Measurements from ENCODE around the gene TRAK1.

The TRAK1 gene

DNA sequence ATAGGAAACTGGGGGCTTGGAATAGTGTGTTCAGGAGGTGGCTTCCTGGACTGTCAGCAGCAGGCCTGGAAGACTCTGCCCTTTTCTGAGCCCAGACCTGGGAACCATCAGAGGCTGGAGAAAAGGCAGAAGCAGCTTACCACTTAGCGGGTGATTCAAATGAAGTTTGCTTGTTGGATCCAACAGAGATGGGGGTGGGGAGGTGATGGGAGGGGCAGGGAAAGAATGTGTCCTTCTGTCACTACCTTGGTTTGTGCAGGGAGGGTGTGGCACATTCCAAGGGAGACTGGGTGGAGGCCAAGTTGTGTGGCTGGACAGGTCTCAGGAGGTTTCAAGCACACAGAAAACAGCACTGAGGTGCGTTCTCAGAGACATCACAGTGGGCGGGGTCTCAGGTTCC, 58.8 kb downstream of the TRAK1 start:
- no peak overlapping the region for H3K9ac ChIP-seq
- H3K4me1 ChIP-seq: no peaks in the 10 kb centered on the region
- H3K4me2 ChIP-seq (ENCODE audit: low read length): no peak overlapping the region
- H3K4me3 ChIP-seq (ENCODE audit: low read depth, low read length): no peak overlapping the region
- H3K27ac ChIP-seq: no peak overlapping the region
- H3K79me2 ChIP-seq: peaks cover 44% of the 10 kb centered on the region
- no peak overlapping the region for H2AFZ ChIP-seq
- no peaks in the 10 kb centered on the region for H3K9me3 ChIP-seq (ENCODE audit: control insufficient read depth, low read length)
- no peak for TF ChIP-seq CTCF (IDR thresholded peaks at IDR 0.05)
- no peaks in the 10 kb centered on the region for H3K27me3 ChIP-seq (ENCODE audit: control insufficient read depth, insufficient read depth, low read length)
- H3K36me3 ChIP-seq (ENCODE audit: control insufficient read depth, insufficient read depth, low read length): no peaks in the 10 kb centered on the region

- H3K36me3 ChIP-seq (ENCODE audit: control insufficient read depth, insufficient read depth, low read length): no peaks in the 10 kb centered on the region
- H3K9me3 ChIP-seq (ENCODE audit: control insufficient read depth, low read length): no peaks in the 10 kb centered on the region
- TF ChIP-seq CTCF (IDR thresholded peaks at IDR 0.05): no peak
- no peak overlapping the region for H3K4me2 ChIP-seq (ENCODE audit: low read length)
- no peak overlapping the region for H3K9ac ChIP-seq
- no peaks in the 10 kb centered on the region for H3K27me3 ChIP-seq (ENCODE audit: control insufficient read depth, insufficient read depth, low read length)
- H3K4me1 ChIP-seq: no peaks in the 10 kb centered on the region
- no peak overlapping the region for H2AFZ ChIP-seq
- H3K79me2 ChIP-seq: peaks cover 55% of the 10 kb centered on the region
- no peak overlapping the region for H3K27ac ChIP-seq
- no peak overlapping the region for H3K4me3 ChIP-seq (ENCODE audit: low read depth, low read length)
These were observed 60.5 kb downstream of the TRAK1 start for GRCh38 chr3:42151596-42152168.

- Histone ChIP-seq H3K27me3 (ENCODE audit: control insufficient read depth, insufficient read depth, low read length) (no peaks in the 10 kb centered on the region), H3K9ac (no peak overlapping the region), H3K79me2 (peaks cover 52% of the 10 kb centered on the region), H3K27ac (no peak overlapping the region), H3K36me3 (ENCODE audit: control insufficient read depth, insufficient read depth, low read length) (no peaks in the 10 kb centered on the region), H3K4me1 (no peaks in the 10 kb centered on the region), H3K4me2 (ENCODE audit: low read length) (no peak overlapping the region), H2AFZ (no peak overlapping the region), H3K9me3 (ENCODE audit: control insufficient read depth, low read length) (no peaks in the 10 kb centered on the region), H3K4me3 (ENCODE audit: low read depth, low read length) (no peak overlapping the region)
- TF ChIP-seq CTCF (IDR thresholded peaks at IDR 0.05): no peak
These were observed 61.0 kb downstream of the TRAK1 start for GRCh38 chr3:42152193-42152592.

- Histone ChIP-seq H3K4me1 (no peaks in the 10 kb centered on the region), H3K27ac (no peak overlapping the region)
These were observed 61.9 kb downstream of the TRAK1 start for GRCh38 chr3:42153039-42153438.

More at GRCh38 chr3:42153039-42153438, 61.9 kb downstream of the TRAK1 start:
- H3K4me2 ChIP-seq (ENCODE audit: low read length): no peak overlapping the region
- peaks cover 46% of the 10 kb centered on the region for H3K79me2 ChIP-seq
- no peaks in the 10 kb centered on the region for H3K27me3 ChIP-seq (ENCODE audit: control insufficient read depth, insufficient read depth, low read length)
- no peaks in the 10 kb centered on the region for H3K9me3 ChIP-seq (ENCODE audit: control insufficient read depth, low read length)
- TF ChIP-seq CTCF (IDR thresholded peaks at IDR 0.05): no peak
- H2AFZ ChIP-seq: no peak overlapping the region
- H3K4me3 ChIP-seq (ENCODE audit: low read depth, low read length): no peak overlapping the region
- H3K36me3 ChIP-seq (ENCODE audit: control insufficient read depth, insufficient read depth, low read length): no peaks in the 10 kb centered on the region
- no peak overlapping the region for H3K9ac ChIP-seq

All from parathyroid adenoma (tissue), 2 donors.